ENCODE data around the gene ZFR. TPM values are rescaled to one million over a fixed set of nuclear protein-coding genes. Genes with fewer than 3 reads are reported as not detected.

ZFR gene
- total RNA-seq, 1 donor, result 118 TPM

DNA sequence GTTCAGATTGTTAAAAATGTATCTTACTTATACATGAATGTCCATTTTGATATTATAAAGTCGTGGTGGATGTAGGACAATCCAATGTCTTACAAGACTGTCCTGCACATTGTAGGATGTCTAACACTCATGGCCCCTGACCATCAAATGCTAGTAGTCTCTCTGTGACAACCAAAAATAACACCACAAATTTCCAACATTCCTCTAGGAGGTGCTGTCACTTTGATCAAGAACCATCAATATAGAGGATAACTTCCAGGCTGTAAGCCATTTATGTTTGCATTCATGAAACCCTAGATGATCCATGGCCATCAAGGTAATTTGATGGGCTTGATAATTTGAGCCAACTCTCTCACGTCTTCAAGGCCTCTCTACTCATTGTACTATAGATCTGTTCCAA is 20.5 kb upstream of the ZFR start:
- TF ChIP-seq, protein P1, sequence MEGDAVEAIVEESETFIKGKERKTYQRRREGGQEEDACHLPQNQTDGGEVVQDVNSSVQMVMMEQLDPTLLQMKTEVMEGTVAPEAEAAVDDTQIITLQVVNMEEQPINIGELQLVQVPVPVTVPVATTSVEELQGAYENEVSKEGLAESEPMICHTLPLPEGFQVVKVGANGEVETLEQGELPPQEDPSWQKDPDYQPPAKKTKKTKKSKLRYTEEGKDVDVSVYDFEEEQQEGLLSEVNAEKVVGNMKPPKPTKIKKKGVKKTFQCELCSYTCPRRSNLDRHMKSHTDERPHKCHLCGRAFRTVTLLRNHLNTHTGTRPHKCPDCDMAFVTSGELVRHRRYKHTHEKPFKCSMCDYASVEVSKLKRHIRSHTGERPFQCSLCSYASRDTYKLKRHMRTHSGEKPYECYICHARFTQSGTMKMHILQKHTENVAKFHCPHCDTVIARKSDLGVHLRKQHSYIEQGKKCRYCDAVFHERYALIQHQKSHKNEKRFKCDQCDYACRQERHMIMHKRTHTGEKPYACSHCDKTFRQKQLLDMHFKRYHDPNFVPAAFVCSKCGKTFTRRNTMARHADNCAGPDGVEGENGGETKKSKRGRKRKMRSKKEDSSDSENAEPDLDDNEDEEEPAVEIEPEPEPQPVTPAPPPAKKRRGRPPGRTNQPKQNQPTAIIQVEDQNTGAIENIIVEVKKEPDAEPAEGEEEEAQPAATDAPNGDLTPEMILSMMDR (IDR thresholded peaks at IDR 0.05; ENCODE audit: insufficient read depth, low read length), result no peak
- no peak overlapping the region for H3K4me3 ChIP-seq (ENCODE audit: low read depth, low read length)
- no peak for DNase-seq (ENCODE audit: low read depth)

DNA sequence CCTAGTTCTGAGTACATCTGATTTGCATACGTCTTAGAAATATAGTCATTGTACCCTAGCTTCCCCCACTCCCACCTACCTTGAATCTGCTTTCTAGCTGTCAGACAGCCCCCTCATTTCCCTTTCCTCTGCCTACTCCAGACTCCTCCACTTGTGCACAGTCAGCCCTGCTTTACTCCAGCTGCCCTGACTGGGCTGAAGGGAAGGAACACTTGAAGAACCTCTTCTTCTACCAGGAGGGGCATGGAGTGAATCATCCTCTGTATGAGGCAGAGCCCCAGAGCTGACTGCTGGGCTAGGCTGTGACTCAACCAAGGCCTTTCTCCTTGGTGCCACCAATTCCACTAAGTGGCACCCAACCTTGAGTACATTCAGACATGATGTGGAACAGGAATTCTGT is 18.1 kb upstream of the ZFR start:
- no peak overlapping the region for H3K4me3 ChIP-seq (ENCODE audit: low read depth, low read length)
- TF ChIP-seq, protein P1 (IDR thresholded peaks at IDR 0.05; ENCODE audit: insufficient read depth, low read length), result no peak
- DNase-seq (ENCODE audit: low read depth), result peak; percentile 20

GRCh38 chr5:32461441-32462120 is 17.0 kb upstream of the ZFR start:
- peak; percentile 14 for DNase-seq (ENCODE audit: low read depth)
- TF ChIP-seq, protein P1 (IDR thresholded peaks at IDR 0.05; ENCODE audit: insufficient read depth, low read length), result no peak
- H3K4me3 ChIP-seq (ENCODE audit: low read depth, low read length), result no peak overlapping the region

DNA sequence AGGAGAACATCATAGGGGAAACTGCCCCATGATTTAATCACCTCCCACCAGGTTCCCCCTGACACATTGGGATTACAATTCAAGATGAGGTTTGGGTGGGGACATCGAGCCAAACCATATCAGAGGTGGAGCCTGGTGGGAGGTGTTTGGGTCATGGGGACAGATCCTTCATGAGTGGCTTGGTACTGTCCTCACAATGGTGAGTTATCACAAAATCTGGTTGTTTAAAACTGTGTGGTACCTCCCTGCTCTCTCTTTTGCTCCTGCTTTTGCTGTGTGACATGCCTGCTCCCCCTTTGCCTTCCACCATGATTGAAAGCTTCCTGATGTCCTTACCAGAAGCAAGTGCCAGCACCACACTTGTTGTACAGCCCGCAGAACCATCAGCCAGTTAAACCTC is 16.2 kb upstream of the ZFR start:
- H3K4me3 ChIP-seq (ENCODE audit: low read depth, low read length), result no peak overlapping the region
- DNase-seq (ENCODE audit: low read depth), result no peak
- TF ChIP-seq, protein P1 (IDR thresholded peaks at IDR 0.05; ENCODE audit: insufficient read depth, low read length), result no peak

- DNase-seq (ENCODE audit: low read depth), result peak; percentile 55
- TF ChIP-seq, protein P1 (IDR thresholded peaks at IDR 0.05; ENCODE audit: insufficient read depth, low read length), result no peak
- no peak overlapping the region for H3K4me3 ChIP-seq (ENCODE audit: low read depth, low read length)
Observed at GRCh38 chr5:32458880-32459495, 14.4 kb upstream of the ZFR start.

DNA sequence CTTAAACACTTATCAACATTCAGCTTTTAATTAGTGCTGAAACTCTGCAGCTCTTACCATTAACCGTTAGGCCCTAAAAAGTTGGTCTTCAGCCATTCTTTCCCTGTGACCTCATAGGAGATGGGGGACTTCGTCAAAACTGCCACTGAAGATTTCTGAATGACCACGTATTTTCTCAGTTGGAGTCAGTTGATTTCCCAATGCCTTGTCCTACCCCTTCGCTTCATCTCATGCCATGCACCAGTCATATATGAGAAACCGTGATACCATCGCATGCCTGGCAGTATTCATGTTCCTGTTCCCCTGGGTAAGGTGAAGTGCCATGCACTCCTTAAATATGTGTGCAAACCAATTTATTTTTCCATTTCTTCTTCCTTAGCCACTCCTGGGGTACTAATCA is 10.8 kb upstream of the ZFR start:
- no peak for DNase-seq (ENCODE audit: low read depth)
- H3K4me3 ChIP-seq (ENCODE audit: low read depth, low read length), result no peak overlapping the region
- TF ChIP-seq, protein P1 (IDR thresholded peaks at IDR 0.05; ENCODE audit: insufficient read depth, low read length), result no peak
